Measurements from ENCODE around the gene CDKL1.

CDKL1 gene

GRCh38 chr14:50410921-50411320 lies 14.2 kb upstream of the CDKL1 start:
- Histone ChIP-seq H3K4me1 (ENCODE audit: control insufficient read depth, insufficient read depth, low read depth, low read length) (no peaks in the 10 kb centered on the region), H4K8ac (ENCODE audit: low read length) (no peak overlapping the region), H3K4me2 (ENCODE audit: low read length, poor library complexity, severe bottlenecking) (no peak overlapping the region), H3K27me3 (ENCODE audit: control insufficient read depth in 1 of 2, insufficient read depth in 1 of 2, low read length in 2 of 2) (no peaks in the 10 kb centered on the region), H2BK120ac (ENCODE audit: low read depth, low read length) (no peak overlapping the region), H3K23ac (ENCODE audit: low read length in 2 of 2) (no peak overlapping the region), H3K79me1 (replicated peaks; ENCODE audit: low read length, poor library complexity, severe bottlenecking) (peaks cover 2% of the 10 kb centered on the region), H3K9me3 (ENCODE audit: control insufficient read depth, low read length) (no peaks in the 10 kb centered on the region), H4K91ac (ENCODE audit: low read length) (no peak overlapping the region), H2BK5ac (ENCODE audit: low read depth, low read length, poor library complexity, severe bottlenecking) (no peak overlapping the region), H3K14ac (ENCODE audit: low read length in 2 of 2) (no peak overlapping the region), H2BK12ac (ENCODE audit: low read length in 2 of 2) (no peak overlapping the region), H3K27ac (ENCODE audit: low read length, poor library complexity, severe bottlenecking) (no peak overlapping the region), H2AK5ac (ENCODE audit: low read length, severe bottlenecking) (no peak overlapping the region), H3K9ac (ENCODE audit: low read length) (no peak overlapping the region), H3K36me3 (ENCODE audit: control insufficient read depth in 1 of 2, insufficient read depth in 2 of 2, low read depth in 1 of 2, low read length in 2 of 2) (peaks cover 0 to 7% of the 10 kb centered on the region in 2 experiments), H3K4me3 (ENCODE audit: insufficient read depth in 1 of 2, low read depth in 1 of 2, low read length in 2 of 2) (no peak overlapping the region), H3K18ac (ENCODE audit: low read depth in 1 of 2, low read length in 2 of 2) (no peak overlapping the region), H3K4ac (ENCODE audit: low read depth in 1 of 2, low read length in 2 of 2) (no peak overlapping the region), H2BK15ac (ENCODE audit: low read depth, poor library complexity, severe bottlenecking) (no peak overlapping the region), H2AFZ (ENCODE audit: low read depth, low read length) (no peak overlapping the region)
- 31% methylated on average over 1 of the region's 1 CpG for WGBS
- DNase-seq = peak; percentile 77

GRCh38 chr14:50410071-50410470 lies 13.4 kb upstream of the CDKL1 start:
- Histone ChIP-seq H3K18ac (ENCODE audit: low read depth in 1 of 2, low read length in 2 of 2) (no peak overlapping the region), H3K4me2 (ENCODE audit: low read length, poor library complexity, severe bottlenecking) (no peak overlapping the region), H3K4ac (ENCODE audit: low read depth in 1 of 2, low read length in 2 of 2) (no peak overlapping the region), H3K9me3 (ENCODE audit: control insufficient read depth, low read length) (no peaks in the 10 kb centered on the region), H3K27me3 (ENCODE audit: control insufficient read depth in 1 of 2, insufficient read depth in 1 of 2, low read length in 2 of 2) (no peaks in the 10 kb centered on the region), H3K23ac (ENCODE audit: low read length in 2 of 2) (no peak overlapping the region), H3K79me1 (replicated peaks; ENCODE audit: low read length, poor library complexity, severe bottlenecking) (no peaks in the 10 kb centered on the region), H2BK120ac (ENCODE audit: low read depth, low read length) (no peak overlapping the region), H3K36me3 (ENCODE audit: control insufficient read depth in 1 of 2, insufficient read depth in 2 of 2, low read depth in 1 of 2, low read length in 2 of 2) (peaks cover 0 to 3% of the 10 kb centered on the region in 2 experiments), H2AFZ (ENCODE audit: low read depth, low read length) (no peak overlapping the region), H2BK5ac (ENCODE audit: low read depth, low read length, poor library complexity, severe bottlenecking) (no peak overlapping the region), H4K91ac (ENCODE audit: low read length) (no peak overlapping the region), H3K9ac (ENCODE audit: low read length) (no peak overlapping the region), H3K4me1 (ENCODE audit: control insufficient read depth, insufficient read depth, low read depth, low read length) (no peaks in the 10 kb centered on the region), H4K8ac (ENCODE audit: low read length) (peak overlapping the region; percentile 27), H3K14ac (ENCODE audit: low read length in 2 of 2) (no peak overlapping the region), H3K27ac (ENCODE audit: low read length, poor library complexity, severe bottlenecking) (no peak overlapping the region), H3K4me3 (ENCODE audit: insufficient read depth in 1 of 2, low read depth in 1 of 2, low read length in 2 of 2) (no peak overlapping the region), H2AK5ac (ENCODE audit: low read length, severe bottlenecking) (no peak overlapping the region), H2BK12ac (ENCODE audit: low read length in 2 of 2) (no peak overlapping the region), H2BK15ac (ENCODE audit: low read depth, poor library complexity, severe bottlenecking) (no peak overlapping the region)
- 95% methylated on average over 1 of the region's 3 CpGs for WGBS
- no peak for DNase-seq

- no peak overlapping the region for H2AFZ ChIP-seq (ENCODE audit: low read depth, low read length)
- no peak overlapping the region for H3K4ac ChIP-seq (ENCODE audit: low read depth in 1 of 2, low read length in 2 of 2)
- H3K79me1 ChIP-seq (replicated peaks; ENCODE audit: low read length, poor library complexity, severe bottlenecking) = no peaks in the 10 kb centered on the region
- no peak overlapping the region for H2BK120ac ChIP-seq (ENCODE audit: low read depth, low read length)
- H3K18ac ChIP-seq (ENCODE audit: low read depth in 1 of 2, low read length in 2 of 2) = no peak overlapping the region
- H3K14ac ChIP-seq (ENCODE audit: low read length in 2 of 2) = no peak overlapping the region
- 99% methylated on average over 6 of the region's 6 CpGs for WGBS
- H4K91ac ChIP-seq (ENCODE audit: low read length) = no peak overlapping the region
- no peak overlapping the region for H3K4me2 ChIP-seq (ENCODE audit: low read length, poor library complexity, severe bottlenecking)
- no peak overlapping the region for H2AK5ac ChIP-seq (ENCODE audit: low read length, severe bottlenecking)
- no peak overlapping the region for H3K4me3 ChIP-seq (ENCODE audit: insufficient read depth in 1 of 2, low read depth in 1 of 2, low read length in 2 of 2)
- no peak overlapping the region for H3K27ac ChIP-seq (ENCODE audit: low read length, poor library complexity, severe bottlenecking)
- no peak for DNase-seq
- H3K36me3 ChIP-seq (ENCODE audit: control insufficient read depth in 1 of 2, insufficient read depth in 2 of 2, low read depth in 1 of 2, low read length in 2 of 2) = no peaks in the 10 kb centered on the region
- H3K23ac ChIP-seq (ENCODE audit: low read length in 2 of 2) = no peak overlapping the region
- H2BK5ac ChIP-seq (ENCODE audit: low read depth, low read length, poor library complexity, severe bottlenecking) = no peak overlapping the region
- no peak overlapping the region for H2BK12ac ChIP-seq (ENCODE audit: low read length in 2 of 2)
- no peaks in the 10 kb centered on the region for H3K9me3 ChIP-seq (ENCODE audit: control insufficient read depth, low read length)
- H3K9ac ChIP-seq (ENCODE audit: low read length) = no peak overlapping the region
- no peaks in the 10 kb centered on the region for H3K27me3 ChIP-seq (ENCODE audit: control insufficient read depth in 1 of 2, insufficient read depth in 1 of 2, low read length in 2 of 2)
- no peak overlapping the region for H4K8ac ChIP-seq (ENCODE audit: low read length)
- H2BK15ac ChIP-seq (ENCODE audit: low read depth, poor library complexity, severe bottlenecking) = no peak overlapping the region
- peaks cover 1% of the 10 kb centered on the region for H3K4me1 ChIP-seq (ENCODE audit: control insufficient read depth, insufficient read depth, low read depth, low read length)
Observed at GRCh38 chr14:50407111-50407812, 10.6 kb upstream of the CDKL1 start.

- no peak overlapping the region for H3K14ac ChIP-seq (ENCODE audit: low read length in 2 of 2)
- no peak overlapping the region for H4K91ac ChIP-seq (ENCODE audit: low read length)
- no peak overlapping the region for H3K23ac ChIP-seq (ENCODE audit: low read length in 2 of 2)
- no peak overlapping the region for H3K27ac ChIP-seq (ENCODE audit: low read length, poor library complexity, severe bottlenecking)
- peak overlapping the region in 1 of 2 experiments; percentile 34 for H2BK12ac ChIP-seq (ENCODE audit: low read length in 2 of 2)
- no peaks in the 10 kb centered on the region for H3K9me3 ChIP-seq (ENCODE audit: control insufficient read depth, low read length)
- H3K4me1 ChIP-seq (ENCODE audit: control insufficient read depth, insufficient read depth, low read depth, low read length) = peaks cover 11% of the 10 kb centered on the region
- no peak overlapping the region for H2BK5ac ChIP-seq (ENCODE audit: low read depth, low read length, poor library complexity, severe bottlenecking)
- no peaks in the 10 kb centered on the region for H3K79me1 ChIP-seq (replicated peaks; ENCODE audit: low read length, poor library complexity, severe bottlenecking)
- no peak overlapping the region for H3K4me3 ChIP-seq (ENCODE audit: insufficient read depth in 1 of 2, low read depth in 1 of 2, low read length in 2 of 2)
- no peak overlapping the region for H3K4ac ChIP-seq (ENCODE audit: low read depth in 1 of 2, low read length in 2 of 2)
- no peak overlapping the region for H2BK15ac ChIP-seq (ENCODE audit: low read depth, poor library complexity, severe bottlenecking)
- H4K8ac ChIP-seq (ENCODE audit: low read length) = no peak overlapping the region
- H3K9ac ChIP-seq (ENCODE audit: low read length) = no peak overlapping the region
- no peak overlapping the region for H2AK5ac ChIP-seq (ENCODE audit: low read length, severe bottlenecking)
- H2AFZ ChIP-seq (ENCODE audit: low read depth, low read length) = no peak overlapping the region
- no peak overlapping the region for H3K18ac ChIP-seq (ENCODE audit: low read depth in 1 of 2, low read length in 2 of 2)
- H3K36me3 ChIP-seq (ENCODE audit: control insufficient read depth in 1 of 2, insufficient read depth in 2 of 2, low read depth in 1 of 2, low read length in 2 of 2) = no peaks in the 10 kb centered on the region
- no peaks in the 10 kb centered on the region for H3K27me3 ChIP-seq (ENCODE audit: control insufficient read depth in 1 of 2, insufficient read depth in 1 of 2, low read length in 2 of 2)
- no peak overlapping the region for H2BK120ac ChIP-seq (ENCODE audit: low read depth, low read length)
- no peak overlapping the region for H3K4me2 ChIP-seq (ENCODE audit: low read length, poor library complexity, severe bottlenecking)
- DNase-seq = peak; percentile 80
Observed at GRCh38 chr14:50403419-50403818, 6.7 kb upstream of the CDKL1 start.
